HG03378 (cell line): Measurements from ENCODE around the gene SLC39A11.
"Not testable (repeated sequence)": the region's sequence is repeated elsewhere in the genome, so short reads cannot be mapped to it uniquely, and the experiment has no call there.

Experiments used
- ATAC-seq: cut with Tn5 transposase; IDR thresholded peaks from one replicate; pipeline ENCODE4 v1.9.1; 2021; ENCODE audit warnings: mild to moderate bottlenecking, moderate library complexity; ENCODE audit not compliant: unreplicated experiment

Gene SLC39A11

DNA sequence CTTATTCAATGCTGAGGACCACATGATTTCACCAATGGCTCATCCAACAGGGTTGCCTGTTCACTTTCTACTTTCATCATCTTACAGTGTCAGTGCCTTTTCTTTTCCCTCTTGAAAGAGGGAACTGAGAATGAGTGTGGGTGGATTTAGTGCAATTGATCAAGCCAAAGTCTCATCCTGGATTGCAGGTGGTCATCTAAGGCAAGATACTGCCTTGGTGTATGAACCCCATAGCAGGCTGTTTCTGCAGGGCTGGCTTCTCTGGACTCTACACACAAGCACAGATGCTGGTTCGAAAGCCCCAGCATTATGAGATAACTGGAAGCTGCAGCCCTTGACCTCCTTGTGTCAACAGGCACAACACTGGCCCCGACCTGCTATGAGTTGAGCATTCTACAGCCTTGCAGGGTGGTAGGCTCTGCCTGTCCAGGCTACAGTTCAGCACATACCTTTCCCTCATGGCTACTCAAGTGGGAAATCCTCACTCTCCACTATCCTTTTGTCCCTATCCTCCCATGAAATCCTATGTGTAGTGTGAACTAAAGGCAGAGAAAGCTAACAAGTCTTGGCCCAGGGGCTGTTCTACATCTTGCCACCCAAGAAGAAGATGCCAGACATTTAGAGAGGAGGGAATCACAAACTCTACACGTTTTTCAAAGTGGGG is 358.7 kb downstream of the SLC39A11 start:
- peak; percentile 72 for ATAC-seq

- ATAC-seq: no peak
Measured at GRCh38 chr17:72732893-72733618, 359.4 kb downstream of the SLC39A11 start.

DNA sequence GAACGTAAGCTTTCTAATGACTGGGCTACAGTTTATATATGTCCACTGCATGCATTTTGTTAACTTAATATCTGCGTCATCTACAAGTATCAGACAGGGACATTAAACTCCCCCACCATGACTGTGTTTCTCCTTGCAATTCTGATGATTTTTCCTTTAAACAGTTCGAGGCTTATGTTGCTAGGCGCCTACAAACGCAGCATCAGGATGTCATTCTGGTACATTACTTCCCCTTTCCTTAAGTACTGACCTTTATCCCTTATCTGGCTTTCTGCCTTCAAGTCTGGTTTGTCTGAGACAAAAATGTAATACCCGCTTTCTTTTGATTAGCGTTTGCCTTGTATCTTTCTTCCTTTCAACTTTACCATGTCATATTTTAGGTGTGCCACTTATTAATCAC is 362.4 kb downstream of the SLC39A11 start:
- ATAC-seq: no peak

DNA sequence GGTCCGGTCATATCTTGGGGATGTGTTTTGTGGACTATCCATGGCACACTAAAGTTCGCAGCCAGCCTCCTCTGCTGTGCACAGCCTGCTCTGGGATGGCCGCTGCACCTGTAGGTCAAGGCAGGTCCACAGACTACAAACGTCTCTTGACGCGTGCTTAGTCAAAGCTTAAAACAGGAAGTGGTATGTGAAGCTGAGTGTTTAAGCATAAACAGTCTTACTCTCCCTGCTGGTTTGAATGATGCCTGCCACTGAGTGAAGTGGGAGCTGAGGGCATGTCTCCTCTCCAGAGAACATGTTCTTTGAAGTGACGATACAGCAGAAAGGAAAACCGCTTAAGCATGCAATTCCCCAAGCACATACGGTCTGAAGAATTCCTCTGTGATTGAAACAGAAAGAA is 365.6 kb downstream of the SLC39A11 start:
- peak; percentile 96 for ATAC-seq

DNA sequence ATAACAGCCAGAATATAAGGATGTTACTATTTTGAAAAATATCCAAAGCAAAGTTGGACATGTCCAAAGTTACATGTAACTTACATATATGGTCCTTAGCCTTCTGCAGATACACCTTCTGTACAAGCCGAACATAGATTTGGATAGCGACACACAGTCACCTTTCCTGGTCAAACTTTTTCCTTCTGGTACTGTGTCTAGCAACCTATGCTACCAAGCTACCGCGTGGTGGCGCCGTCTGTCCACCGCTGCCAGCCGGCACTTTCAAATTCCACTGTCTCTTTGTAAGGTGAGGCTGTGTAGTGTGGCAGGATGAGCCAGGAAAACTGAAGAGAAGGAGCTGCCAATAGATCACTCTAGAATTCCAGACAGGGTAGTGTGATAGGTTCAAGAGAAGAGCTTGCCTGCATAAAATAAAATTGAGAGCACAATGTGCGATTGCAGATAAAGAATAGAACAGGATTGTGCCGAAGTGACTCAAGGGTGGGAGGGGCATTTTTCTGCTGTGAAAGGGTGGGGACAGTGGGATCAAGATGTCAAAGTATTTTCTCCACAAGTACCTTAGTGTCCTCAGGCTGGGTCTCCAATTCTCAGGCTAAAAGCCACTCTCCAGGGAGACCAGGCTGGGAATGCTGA is 366.9 kb downstream of the SLC39A11 start:
- ATAC-seq: no peak

GRCh38 chr17:72724267-72724666 is 368.2 kb downstream of the SLC39A11 start:
- ATAC-seq: no peak

DNA sequence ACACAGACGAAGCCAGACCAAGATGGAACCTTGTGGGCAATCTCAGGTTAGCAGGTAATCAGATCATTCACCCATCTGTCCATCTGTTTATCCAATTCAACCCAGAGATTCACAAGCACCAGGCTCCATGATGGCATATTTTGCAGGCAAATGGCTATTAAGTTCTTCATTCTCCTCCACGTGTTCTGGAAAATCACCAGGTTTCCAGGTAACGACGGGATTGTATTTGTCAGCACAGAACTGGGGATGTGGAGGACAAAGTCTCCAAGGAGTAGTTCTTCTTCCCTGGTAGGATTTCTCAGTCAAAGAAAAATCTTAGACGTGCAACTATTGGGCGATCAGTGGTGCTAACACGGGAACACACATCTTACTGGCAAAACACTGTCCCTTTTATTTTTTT is 368.8 kb downstream of the SLC39A11 start:
- ATAC-seq: no peak

- ATAC-seq: no peak
Measured at GRCh38 chr17:72720494-72720825, 372.0 kb downstream of the SLC39A11 start.

GRCh38 chr17:72719578-72720493 is 372.7 kb downstream of the SLC39A11 start:
- ATAC-seq: no peak

DNA sequence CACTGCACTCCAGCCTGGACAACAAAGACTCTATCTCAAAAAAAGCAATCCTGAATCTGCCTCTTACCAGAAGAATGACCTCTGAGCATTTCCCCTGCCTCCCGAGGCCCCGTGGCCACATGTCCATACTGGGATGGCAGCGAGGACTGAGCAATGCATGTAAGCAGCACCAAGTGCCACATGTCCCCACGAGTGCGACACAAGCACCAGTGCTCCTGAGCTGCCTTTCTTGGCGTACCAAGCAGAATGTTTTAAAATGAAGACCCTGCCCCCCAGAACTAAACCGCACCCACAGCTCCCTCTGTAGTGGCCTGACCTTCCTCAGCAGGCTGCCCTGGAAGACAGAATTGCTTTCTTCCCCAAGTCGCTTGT is 373.3 kb downstream of the SLC39A11 start:
- no peak for ATAC-seq

DNA sequence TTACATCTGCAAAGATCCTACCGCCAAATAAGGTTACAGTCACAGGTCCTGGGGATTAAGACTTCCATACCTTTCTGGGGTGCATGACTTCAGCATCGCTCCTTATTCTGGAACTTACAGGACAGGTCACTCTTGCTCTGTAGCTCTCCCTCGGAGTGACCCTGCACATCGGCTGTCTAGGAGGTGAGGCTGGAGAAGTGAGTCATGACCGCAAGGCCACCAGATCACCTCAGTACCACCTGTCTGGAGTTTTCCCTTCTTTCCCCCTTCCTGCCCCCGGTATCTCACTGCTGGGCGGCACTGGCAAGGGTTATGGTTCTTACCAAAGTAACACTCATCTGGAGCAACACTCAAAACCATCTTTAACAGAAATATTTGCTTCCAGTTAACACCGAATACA is 374.8 kb downstream of the SLC39A11 start:
- ATAC-seq: no peak

DNA sequence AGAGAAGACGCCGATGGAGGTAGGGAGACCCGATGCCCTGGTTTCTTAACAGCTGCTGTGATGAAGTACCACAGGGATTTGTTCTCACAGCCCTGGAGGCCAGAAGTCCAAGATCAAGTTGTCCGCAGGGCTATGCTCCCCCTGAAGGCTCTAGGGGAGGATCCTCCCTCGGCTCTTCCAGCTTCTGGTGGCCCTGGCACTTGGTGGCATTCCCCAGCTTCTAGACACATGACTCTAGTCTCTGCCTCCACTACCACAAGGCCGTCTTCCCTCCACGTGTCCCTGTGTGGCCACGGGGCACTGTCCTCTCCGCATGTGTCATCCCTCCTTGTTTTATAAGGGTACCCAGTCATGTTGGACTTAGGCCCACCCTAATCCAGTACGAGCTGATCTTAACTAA is 375.2 kb downstream of the SLC39A11 start:
- no peak for ATAC-seq

DNA sequence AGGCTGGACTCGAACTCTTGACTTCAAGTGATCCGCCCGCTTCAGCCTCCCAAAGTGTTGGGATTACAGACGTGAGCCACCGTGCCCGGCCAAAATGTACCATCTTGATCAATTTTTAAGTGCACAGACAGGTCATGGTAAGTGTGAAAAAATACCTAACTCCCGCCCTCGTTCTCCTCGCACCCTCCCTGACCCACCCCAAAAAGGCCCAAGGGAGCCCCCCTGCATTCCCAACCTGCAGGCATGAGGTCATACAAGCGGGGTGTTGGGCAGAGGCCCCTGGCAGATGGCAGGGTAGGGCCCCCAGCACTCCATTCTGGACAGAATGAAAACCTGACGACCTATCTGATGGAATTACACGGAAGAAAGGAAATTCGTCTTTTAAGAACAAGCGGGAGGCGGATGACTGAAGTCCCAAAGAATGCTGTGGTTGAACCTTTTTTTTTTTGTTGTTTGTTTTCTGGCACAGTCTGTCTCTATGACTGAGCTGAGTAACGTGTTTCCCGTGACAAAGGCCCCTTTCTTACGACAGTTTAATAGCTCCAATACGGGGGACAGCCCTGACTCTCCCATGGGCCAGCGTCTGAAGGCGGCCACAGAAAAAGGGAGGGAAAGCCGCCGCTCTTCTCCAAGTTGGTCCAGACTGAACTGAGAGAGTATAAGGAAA is 376.4 kb downstream of the SLC39A11 start:
- no peak for ATAC-seq

GRCh38 chr17:72714357-72714966 is 378.0 kb downstream of the SLC39A11 start:
- ATAC-seq: no peak

GRCh38 chr17:72713701-72714100 is 378.8 kb downstream of the SLC39A11 start:
- ATAC-seq: no peak

DNA sequence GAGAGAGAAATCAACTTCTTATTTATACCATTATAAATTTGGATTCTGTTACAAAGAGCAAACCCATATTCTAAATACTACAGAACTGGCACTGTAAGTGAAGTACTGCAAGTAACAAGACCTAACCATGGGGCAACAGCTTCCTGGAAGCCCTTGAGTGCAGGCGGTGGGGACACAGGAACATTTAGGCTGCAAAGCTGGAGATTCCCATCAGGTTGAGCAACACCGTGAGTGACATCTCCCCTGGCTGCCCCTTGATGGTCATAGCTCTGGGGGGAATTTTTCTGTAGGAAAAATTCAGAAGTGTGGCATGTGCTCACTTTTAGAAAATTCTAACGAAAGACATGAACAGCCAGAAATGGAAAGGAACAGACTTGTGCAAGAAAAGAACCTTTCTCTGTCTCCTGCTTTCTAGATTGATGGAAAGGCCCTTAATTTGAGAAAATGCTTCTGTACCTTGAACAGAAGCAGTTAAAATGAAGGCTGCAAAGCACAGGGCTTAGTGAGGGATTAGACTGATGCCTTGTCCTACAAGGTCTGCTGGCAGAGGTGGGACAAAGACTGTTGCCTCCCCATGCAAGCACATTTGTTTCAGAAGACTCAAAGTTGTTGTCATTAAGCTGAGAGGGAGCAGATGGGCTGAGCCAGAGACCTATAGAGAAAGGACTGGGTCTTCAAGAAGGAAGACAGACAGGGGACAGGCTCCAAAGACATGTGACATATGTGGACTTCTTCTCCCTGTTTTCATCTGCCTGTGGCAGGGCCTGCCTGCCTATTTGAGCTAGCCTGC is 380.8 kb downstream of the SLC39A11 start:
- ATAC-seq: no peak

DNA sequence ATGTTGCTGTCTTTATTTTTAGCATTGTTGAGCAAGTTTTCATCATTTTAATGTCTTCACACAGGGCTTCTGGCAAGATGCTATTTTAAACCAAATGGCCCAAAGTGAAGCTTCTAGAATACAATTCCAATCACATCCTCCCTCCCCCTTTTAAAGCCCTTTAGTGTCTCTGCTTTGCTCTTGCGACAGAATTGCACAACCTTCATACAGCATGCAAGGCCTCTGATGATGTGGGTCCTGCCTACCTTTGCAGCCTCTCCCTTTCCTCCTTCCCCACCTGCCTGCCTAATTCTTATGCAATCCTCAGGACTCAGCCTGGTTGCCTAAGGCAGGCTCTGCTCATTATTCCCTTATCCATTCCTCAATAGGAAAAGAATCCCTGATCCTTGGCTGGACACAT is 381.7 kb downstream of the SLC39A11 start:
- ATAC-seq: no peak

GRCh38 chr17:72710202-72710601 is 382.3 kb downstream of the SLC39A11 start:
- ATAC-seq: no peak

GRCh38 chr17:72708682-72709081 is 383.8 kb downstream of the SLC39A11 start:
- not testable (repeated sequence) for ATAC-seq

GRCh38 chr17:72707881-72708280 is 384.6 kb downstream of the SLC39A11 start:
- ATAC-seq: no peak
